ENCODE data around the gene NRGN. TPM values are rescaled to one million over a fixed set of nuclear protein-coding genes. Genes with fewer than 3 reads are reported as not detected.
"Not testable (repeated sequence)": the region's sequence is repeated elsewhere in the genome, so short reads cannot be mapped to it uniquely, and the experiment has no call there.

NRGN gene
- total and polyA plus RNA-seq, 8 donors: 0.37 to 5.5 (median 2.0) TPM; not detected in 4

DNA sequence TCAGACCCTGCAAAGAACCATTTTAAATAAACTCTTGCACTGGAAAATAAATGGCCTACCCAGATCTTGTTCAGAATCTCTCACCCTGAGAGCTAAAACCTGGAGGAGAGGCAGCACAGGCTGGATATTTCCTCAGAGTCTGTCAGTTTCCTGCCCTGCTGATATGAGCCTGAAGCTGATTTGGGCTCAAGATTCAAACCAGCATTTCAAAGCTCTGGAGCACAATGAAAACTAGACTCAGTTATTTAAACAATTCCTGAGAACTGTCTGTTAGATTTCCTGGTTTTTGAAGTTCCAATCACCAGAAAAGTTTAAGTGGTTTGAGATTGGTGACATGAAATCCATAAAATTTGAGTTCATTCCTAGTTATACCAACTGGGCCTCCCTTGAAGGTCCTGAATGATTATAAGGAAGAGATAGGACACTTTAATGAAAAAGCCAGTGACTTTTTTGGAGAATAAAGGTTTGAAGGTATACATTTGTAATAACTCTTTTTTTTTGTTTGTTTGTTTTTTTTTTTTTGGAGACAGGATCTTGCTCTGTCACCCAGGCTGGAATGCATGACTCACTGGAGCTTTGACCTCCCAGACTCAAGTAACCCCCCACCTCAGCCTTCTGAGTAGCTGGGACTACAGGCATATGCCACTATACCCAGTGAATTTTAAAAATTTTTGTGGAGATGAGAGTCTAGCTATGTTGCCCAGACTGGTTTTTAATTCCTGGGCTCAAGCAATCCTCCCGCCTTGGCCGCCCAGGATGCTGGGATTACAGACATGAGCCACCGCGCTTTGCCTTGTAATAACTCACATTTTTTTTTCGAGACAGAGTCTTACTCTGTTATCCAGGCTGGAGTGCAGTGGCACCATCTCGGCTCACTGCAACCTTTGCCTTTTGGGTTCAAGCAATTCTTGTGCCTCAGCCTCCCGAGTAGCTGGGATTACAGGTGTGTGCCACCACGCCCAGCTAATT lies 30.3 kb downstream of the NRGN start:
- Histone ChIP-seq H3K27me3 (no peaks in the 10 kb centered on the region), H3K9me3 (no peaks in the 10 kb centered on the region), H3K4me1 (peaks cover 0 to 8% (median 0%) of the 10 kb centered on the region in 4 donors), H3K27ac (no peak overlapping the region), H3K36me3 (peaks cover 17 to 73% (median 66%) of the 10 kb centered on the region in 4 donors), H3K4me3 (no peak overlapping the region)
- intact Hi-C loops (cut with DNase I; ENCODE audit: low total_unique reads): no loop called here
- WGBS, 5 donors: 93 to 98% (median 97%) methylated on average over 8 of the region's 8 CpGs
- no peak for TF ChIP-seq POLR2AphosphoS5 (IDR thresholded peaks at IDR 0.05)
- TF ChIP-seq, protein P1, sequence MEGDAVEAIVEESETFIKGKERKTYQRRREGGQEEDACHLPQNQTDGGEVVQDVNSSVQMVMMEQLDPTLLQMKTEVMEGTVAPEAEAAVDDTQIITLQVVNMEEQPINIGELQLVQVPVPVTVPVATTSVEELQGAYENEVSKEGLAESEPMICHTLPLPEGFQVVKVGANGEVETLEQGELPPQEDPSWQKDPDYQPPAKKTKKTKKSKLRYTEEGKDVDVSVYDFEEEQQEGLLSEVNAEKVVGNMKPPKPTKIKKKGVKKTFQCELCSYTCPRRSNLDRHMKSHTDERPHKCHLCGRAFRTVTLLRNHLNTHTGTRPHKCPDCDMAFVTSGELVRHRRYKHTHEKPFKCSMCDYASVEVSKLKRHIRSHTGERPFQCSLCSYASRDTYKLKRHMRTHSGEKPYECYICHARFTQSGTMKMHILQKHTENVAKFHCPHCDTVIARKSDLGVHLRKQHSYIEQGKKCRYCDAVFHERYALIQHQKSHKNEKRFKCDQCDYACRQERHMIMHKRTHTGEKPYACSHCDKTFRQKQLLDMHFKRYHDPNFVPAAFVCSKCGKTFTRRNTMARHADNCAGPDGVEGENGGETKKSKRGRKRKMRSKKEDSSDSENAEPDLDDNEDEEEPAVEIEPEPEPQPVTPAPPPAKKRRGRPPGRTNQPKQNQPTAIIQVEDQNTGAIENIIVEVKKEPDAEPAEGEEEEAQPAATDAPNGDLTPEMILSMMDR (IDR thresholded peaks at IDR 0.05): no peak
- TF ChIP-seq EP300 (IDR thresholded peaks at IDR 0.05): no peak
- TF ChIP-seq POLR2A (IDR thresholded peaks at IDR 0.05): no peak
- DNase-seq: no peak

DNA sequence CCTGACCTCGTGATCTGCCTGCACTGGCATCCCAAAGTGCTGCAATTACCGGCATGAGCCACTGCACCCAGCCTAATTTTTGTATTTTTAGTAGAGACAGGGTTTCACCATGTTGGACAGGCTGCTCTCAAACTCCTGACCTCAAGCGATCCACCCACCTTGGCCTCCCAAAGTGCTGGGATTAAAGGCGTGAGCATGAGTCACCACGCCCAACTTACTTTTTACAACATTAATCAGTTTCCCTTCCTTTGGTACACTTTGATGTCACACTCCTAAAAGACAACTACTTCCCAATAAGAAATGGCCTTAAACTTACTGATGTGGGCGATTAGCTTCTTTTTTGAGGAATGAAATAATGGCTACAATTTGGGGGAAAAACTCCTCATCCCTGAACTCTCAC lies 31.2 kb downstream of the NRGN start:
- H3K27me3 ChIP-seq; H3K27ac ChIP-seq; H3K9me3 ChIP-seq; intact Hi-C loops (cut with DNase I; ENCODE audit: low total_unique reads); H3K4me1 ChIP-seq; DNase-seq; H3K4me3 ChIP-seq: not testable (repeated sequence)
- H3K36me3 ChIP-seq: peaks cover 17 to 67% (median 62%) of the 10 kb centered on the region in 4 donors
- WGBS, 5 donors: 89 to 97% (median 95%) methylated on average over 6 of the region's 6 CpGs

DNA sequence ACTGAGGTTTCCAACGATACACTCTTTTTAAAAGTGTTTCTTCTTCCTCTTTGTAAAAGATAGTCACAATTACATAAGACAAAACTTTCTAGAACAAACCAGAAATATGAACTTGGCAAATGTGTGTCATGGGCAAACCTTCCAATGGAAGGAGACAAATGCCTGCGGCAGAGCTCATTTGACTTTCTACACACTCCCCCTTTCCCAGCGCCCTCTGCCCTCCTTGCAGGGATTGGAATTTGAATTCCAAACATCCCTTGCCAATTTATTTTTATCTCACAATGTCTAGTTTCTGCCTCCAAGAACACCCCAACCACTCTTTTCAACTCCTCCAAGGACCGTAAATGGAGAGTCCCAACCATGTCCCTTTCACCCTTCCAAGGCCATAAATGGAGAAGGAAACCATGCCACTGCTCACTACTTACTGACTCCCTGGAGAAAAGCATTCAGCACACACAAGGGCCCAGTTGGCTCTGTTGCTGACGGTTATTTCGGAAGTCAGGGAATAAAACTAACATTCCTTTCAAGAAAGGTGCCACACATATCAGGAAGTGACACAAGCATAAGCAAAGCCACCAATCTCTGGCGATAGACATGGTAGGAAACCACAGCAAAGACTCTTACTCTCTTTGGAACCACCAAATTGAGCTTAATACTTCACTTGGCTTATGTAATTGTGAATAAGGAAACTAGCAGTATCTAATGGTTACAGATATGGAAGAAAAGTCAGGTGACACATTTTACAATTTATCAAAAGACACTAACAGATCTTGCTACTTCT lies 37.3 kb downstream of the NRGN start:
- no peak overlapping the region for H3K4me3 ChIP-seq
- H3K36me3 ChIP-seq: peaks cover 0 to 23% (median 12%) of the 10 kb centered on the region in 4 donors
- 82 to 92% (median 89%) methylated on average over 7 of the region's 7 CpGs for WGBS, 5 donors
- no peaks in the 10 kb centered on the region for H3K9me3 ChIP-seq
- TF ChIP-seq POLR2AphosphoS5 (IDR thresholded peaks at IDR 0.05): no peak
- H3K27me3 ChIP-seq: no peaks in the 10 kb centered on the region
- H3K27ac ChIP-seq: no peak overlapping the region
- intact Hi-C loops (cut with DNase I; ENCODE audit: low total_unique reads): no loop called here
- peaks cover 0 to 11% (median 5%) of the 10 kb centered on the region in 4 donors for H3K4me1 ChIP-seq
- no peak for DNase-seq

DNA sequence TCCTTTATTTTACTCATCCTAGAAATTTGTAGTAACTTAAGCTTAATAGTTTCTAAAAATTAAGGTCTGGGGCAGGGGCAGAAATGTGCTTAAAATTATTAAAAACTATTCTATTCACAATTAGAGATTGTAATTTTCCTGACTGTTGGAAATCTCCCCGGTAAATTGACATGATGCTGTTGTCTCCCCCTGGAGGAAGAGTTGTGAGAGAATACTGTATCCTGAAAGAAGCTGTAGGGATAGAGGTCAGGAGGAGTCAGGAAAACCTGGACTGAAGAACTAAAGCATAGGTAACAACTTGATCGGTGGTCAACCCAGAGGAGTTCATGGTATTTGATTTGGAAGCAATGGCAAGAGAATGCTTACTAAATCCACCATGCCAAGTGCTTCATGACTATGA lies 38.5 kb downstream of the NRGN start:
- no peak for TF ChIP-seq POLR2AphosphoS5 (IDR thresholded peaks at IDR 0.05)
- TF ChIP-seq EP300 (IDR thresholded peaks at IDR 0.05): no peak
- TF ChIP-seq, protein P1 (IDR thresholded peaks at IDR 0.05): no peak
- TF ChIP-seq POLR2A (IDR thresholded peaks at IDR 0.05): no peak
- Histone ChIP-seq H3K27me3 (no peaks in the 10 kb centered on the region), H3K4me1 (peaks cover 0 to 18% (median 5%) of the 10 kb centered on the region in 4 donors), H3K9me3 (no peaks in the 10 kb centered on the region), H3K27ac (no peak overlapping the region), H3K4me3 (no peak overlapping the region), H3K36me3 (peaks cover 0 to 17% (median 3%) of the 10 kb centered on the region in 4 donors)
- DNase-seq: no peak
- WGBS, 5 donors: 81 to 87% (median 86%) methylated on average over 2 of the region's 2 CpGs
- intact Hi-C loops (cut with DNase I; ENCODE audit: low total_unique reads): no loop called here

DNA sequence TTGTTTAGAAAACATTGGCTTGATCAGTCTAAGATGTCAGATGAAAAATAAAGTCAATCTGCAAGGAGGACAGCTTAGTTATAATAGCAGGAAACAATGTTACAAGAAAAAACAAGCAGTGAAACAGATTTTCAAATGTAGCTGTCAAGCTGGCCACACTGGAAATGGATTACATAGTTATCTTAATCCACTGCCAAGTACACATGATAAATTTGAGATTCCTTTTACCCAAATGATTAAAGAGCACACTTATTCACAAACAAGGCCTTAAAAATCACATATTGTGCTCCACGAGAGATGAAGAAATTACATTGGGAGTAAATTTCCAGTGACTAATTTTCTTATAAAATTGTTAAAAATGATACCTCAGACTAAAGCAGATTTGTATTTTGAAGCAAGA lies 39.8 kb downstream of the NRGN start:
- 24 to 48% (median 36%) methylated on average over 1 of the region's 1 CpG for WGBS, 5 donors
- H3K36me3 ChIP-seq: peaks cover 0 to 4% (median 1%) of the 10 kb centered on the region in 4 donors
- no peaks in the 10 kb centered on the region for H3K27me3 ChIP-seq
- intact Hi-C loops (cut with DNase I; ENCODE audit: low total_unique reads): no loop called here
- H3K27ac ChIP-seq: no peak overlapping the region
- no peaks in the 10 kb centered on the region for H3K9me3 ChIP-seq
- TF ChIP-seq POLR2A (IDR thresholded peaks at IDR 0.05) (no peak), POLR2AphosphoS5 (IDR thresholded peaks at IDR 0.05) (no peak), EP300 (IDR thresholded peaks at IDR 0.05) (no peak)
- TF ChIP-seq, protein P1 (IDR thresholded peaks at IDR 0.05): no peak
- H3K4me1 ChIP-seq: peaks cover 0 to 27% (median 5%) of the 10 kb centered on the region in 4 donors
- H3K4me3 ChIP-seq: no peak overlapping the region
- no peak for DNase-seq

Measured in stomach (tissue), 9 donors.